ENCODE results near the gene CCDC24. TPM values are rescaled to one million over a fixed set of nuclear protein-coding genes. Genes with fewer than 3 reads are reported as not detected.

The CCDC24 gene
- total and polyA plus RNA-seq, 9 of the 15 experiments (the other 6 are each of a cell fraction or from before 2014, with no cell fraction given) = 0.31 to 4.5 (median 1.5) TPM

DNA sequence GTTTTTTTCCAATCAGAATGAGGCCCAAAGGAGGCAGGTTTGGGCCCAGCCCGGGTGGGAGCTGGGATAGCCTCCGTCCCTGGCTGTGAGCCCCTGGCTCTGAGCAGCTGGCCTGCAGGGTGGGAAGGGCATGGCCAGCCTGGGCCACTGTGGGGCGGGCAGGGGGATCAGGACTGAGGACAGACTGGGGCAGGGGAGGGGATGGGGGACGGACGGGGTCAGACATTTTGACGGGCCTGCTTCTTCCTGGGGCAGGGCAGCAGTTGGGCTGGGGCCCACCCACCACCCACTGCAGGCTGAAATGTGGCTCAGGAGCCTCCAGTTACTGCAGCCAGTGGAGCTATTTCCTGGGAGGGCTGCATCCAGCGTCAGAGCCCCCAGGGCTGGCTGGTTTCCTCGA, 42.4 kb downstream of the CCDC24 start:
- Histone ChIP-seq H3K79me2 (ENCODE audit: control insufficient read depth, insufficient read depth, low read length) (peaks cover 21% of the 10 kb centered on the region), H3K36me3 (ENCODE audit: control insufficient read depth, insufficient read depth, low read length) (no peaks in the 10 kb centered on the region), H3K9me1 (ENCODE audit: control insufficient read depth, insufficient read depth, low read length) (no peaks in the 10 kb centered on the region), H2AFZ (ENCODE audit: low read depth, low read length) (no peak overlapping the region), H3K9me3 (replicated peaks; ENCODE audit: control insufficient read depth, insufficient read depth, low read depth, low read length) (no peaks in the 10 kb centered on the region), H3K4me1 (replicated peaks in 1 of 2; ENCODE audit: control insufficient read depth in 2 of 2, insufficient read depth in 2 of 2, low read length in 2 of 2) (peaks cover 67 to 83% of the 10 kb centered on the region in 2 experiments), H4K20me1 (replicated peaks; ENCODE audit: control insufficient read depth, insufficient read depth, low read length) (no peaks in the 10 kb centered on the region), H3K4me3 (no peak overlapping the region), H3K27ac (ENCODE audit: extremely low read depth, low read depth, low read length) (no peak overlapping the region), H3K4me2 (ENCODE audit: insufficient read depth, low read length) (no peak overlapping the region), H3K9ac (ENCODE audit: insufficient read depth in 1 of 2, low read depth in 2 of 2, low read length in 2 of 2) (peak overlapping the region; percentile 7 to 64; a peak in 2 of 4 replicates), H3K27me3 (ENCODE audit: control insufficient read depth in 2 of 2, insufficient read depth in 2 of 2, low read length in 2 of 2) (no peaks in the 10 kb centered on the region)
- no TSS peak for BruUV-seq (replicated peaks)
- 78% methylated on average over 6 of the region's 8 CpGs for WGBS (ENCODE audit: insufficient coverage, low coverage, missing lambda C conversion rate)
- ATAC-seq (no peak), DNase-seq (ENCODE audit: extremely low read depth in 1 of 4, low spot score in 3 of 4) (no peak), FAIRE-seq (no peak)
- intact Hi-C loops (cut with micrococcal nuclease) = no loop called here
- TF ChIP-seq, protein P1, sequence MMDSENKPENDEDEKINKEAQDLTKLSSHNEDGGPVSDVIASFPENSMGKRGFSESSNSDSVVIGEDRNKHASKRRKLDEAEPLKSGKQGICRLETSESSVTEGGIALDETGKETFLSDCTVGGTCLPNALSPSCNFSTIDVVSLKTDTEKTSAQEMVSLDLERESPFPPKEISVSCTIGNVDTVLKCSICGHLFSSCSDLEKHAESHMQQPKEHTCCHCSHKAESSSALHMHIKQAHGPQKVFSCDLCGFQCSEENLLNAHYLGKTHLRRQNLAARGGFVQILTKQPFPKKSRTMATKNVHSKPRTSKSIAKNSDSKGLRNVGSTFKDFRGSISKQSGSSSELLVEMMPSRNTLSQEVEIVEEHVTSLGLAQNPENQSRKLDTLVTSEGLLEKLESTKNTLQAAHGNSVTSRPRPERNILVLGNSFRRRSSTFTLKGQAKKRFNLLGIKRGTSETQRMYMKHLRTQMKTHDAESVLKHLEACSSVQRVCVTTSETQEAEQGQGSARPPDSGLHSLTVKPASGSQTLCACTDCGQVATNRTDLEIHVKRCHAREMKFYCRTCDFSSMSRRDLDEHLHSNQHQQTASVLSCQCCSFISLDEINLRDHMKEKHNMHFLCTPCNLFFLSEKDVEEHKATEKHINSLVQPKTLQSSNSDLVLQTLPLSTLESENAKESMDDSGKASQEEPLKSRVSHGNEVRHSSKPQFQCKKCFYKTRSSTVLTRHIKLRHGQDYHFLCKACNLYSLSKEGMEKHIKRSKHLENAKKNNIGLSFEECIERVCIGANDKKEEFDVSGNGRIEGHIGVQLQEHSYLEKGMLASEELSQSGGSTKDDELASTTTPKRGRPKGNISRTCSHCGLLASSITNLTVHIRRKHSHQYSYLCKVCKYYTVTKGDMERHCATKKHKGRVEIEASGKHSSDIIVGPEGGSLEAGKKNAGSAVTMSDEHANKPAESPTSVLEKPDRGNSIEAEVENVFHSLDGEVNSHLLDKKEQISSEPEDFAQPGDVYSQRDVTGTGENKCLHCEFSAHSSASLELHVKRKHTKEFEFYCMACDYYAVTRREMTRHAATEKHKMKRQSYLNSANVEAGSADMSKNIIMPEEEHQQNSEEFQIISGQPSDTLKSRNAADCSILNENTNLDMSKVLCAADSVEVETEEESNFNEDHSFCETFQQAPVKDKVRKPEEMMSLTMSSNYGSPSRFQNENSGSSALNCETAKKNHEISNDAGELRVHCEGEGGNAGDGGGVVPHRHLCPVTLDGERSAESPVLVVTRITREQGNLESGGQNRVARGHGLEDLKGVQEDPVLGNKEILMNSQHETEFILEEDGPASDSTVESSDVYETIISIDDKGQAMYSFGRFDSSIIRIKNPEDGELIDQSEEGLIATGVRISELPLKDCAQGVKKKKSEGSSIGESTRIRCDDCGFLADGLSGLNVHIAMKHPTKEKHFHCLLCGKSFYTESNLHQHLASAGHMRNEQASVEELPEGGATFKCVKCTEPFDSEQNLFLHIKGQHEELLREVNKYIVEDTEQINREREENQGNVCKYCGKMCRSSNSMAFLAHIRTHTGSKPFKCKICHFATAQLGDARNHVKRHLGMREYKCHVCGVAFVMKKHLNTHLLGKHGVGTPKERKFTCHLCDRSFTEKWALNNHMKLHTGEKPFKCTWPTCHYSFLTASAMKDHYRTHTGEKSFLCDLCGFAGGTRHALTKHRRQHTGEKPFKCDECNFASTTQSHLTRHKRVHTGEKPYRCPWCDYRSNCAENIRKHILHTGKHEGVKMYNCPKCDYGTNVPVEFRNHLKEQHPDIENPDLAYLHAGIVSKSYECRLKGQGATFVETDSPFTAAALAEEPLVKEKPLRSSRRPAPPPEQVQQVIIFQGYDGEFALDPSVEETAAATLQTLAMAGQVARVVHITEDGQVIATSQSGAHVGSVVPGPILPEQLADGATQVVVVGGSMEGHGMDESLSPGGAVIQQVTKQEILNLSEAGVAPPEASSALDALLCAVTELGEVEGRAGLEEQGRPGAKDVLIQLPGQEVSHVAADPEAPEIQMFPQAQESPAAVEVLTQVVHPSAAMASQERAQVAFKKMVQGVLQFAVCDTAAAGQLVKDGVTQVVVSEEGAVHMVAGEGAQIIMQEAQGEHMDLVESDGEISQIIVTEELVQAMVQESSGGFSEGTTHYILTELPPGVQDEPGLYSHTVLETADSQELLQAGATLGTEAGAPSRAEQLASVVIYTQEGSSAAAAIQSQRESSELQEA (IDR thresholded peaks at IDR 0.05; ENCODE audit: low read depth) = no peak
- TF ChIP-seq BACH1 (tag; IDR thresholded peaks at IDR 0.05) (no peak), POLR2G (IDR thresholded peaks at IDR 0.05; ENCODE audit: low read depth, low read length) (peak; percentile 34; the same call in 1 of the 2 replicates), ZNF717 (CRISPR knock-in tag; IDR thresholded peaks at IDR 0.05) (no peak), HMGN3 (IDR thresholded peaks at IDR 0.05; ENCODE audit: borderline replicate concordance, extremely low read depth, insufficient read length, low read depth, low read length) (peak; percentile 29)
- in situ Hi-C loops (cut with MboI) = no loop called here
- CTCF ChIA-PET (ENCODE audit: low intra/inter-chr PET ratio) = no interaction called here
- POLR2A ChIA-PET = interaction anchor here (0.6 to 4.0 kb wide), 8 partner anchors 15 to 298 kb away, joined by 3 to 17 read pairs (median 4); no protein-coding TSS in a partner anchor
